ENCODE data around the gene TRPV4.
"Not testable (repeated sequence)": the region's sequence is repeated elsewhere in the genome, so short reads cannot be mapped to it uniquely, and the experiment has no call there.

The TRPV4 gene

GRCh38 chr12:109860977-109861376 lies 27.8 kb upstream of the TRPV4 start:
- TF ChIP-seq CTCF (conservative IDR thresholded peaks at IDR 0.05; ENCODE audit: control insufficient read depth, insufficient read depth, low read depth, low read length): no peak
- H3K4me3 ChIP-seq (ENCODE audit: control insufficient read depth, low read depth, low read length): no peak overlapping the region
- DNase-seq (ENCODE audit: low read depth): no peak

DNA sequence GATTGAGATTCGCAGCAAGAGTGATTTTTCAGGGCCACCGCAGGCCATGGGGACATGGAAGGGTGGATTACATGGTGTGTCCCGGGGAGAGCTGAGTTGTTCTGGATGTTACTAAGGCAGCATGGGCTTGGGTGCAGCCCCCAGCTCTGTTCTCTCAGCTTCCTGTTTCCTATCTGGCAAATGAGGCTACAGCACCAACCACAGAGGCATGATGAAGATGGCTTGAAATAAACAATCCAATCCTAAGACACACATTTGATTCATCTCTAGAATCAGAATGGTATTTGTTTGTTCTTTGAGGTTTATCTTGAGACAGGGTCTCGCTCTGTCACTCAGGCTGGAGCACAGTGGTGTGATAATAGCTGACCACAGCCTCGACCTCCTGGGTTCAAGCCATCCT lies 25.6 kb upstream of the TRPV4 start:
- no peak overlapping the region for H3K4me3 ChIP-seq (ENCODE audit: control insufficient read depth, low read depth, low read length)
- DNase-seq (ENCODE audit: low read depth): no peak
- no peak for TF ChIP-seq CTCF (conservative IDR thresholded peaks at IDR 0.05; ENCODE audit: control insufficient read depth, insufficient read depth, low read depth, low read length)

DNA sequence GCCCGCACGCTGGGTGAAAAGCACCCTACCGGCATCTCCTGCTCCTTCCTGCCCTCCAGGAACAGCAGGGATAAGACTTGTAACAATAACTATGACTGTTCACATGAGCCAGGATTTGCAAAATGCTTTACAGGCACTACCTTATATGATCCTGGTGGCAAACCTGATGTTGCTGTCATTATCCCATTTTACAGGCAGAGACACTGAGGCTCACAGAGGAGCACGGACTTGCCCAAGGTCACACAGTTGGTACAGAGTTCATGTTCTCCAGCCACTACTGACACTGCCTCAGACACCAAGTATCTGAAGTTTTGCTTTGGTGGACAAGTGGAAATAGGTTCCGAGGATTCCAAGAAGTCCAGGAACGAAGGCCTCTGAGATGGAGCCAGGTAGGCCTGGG lies 24.5 kb upstream of the TRPV4 start:
- no peak overlapping the region for H3K4me3 ChIP-seq (ENCODE audit: control insufficient read depth, low read depth, low read length)
- no peak for TF ChIP-seq CTCF (conservative IDR thresholded peaks at IDR 0.05; ENCODE audit: control insufficient read depth, insufficient read depth, low read depth, low read length)
- DNase-seq (ENCODE audit: low read depth): no peak

- DNase-seq (ENCODE audit: low read depth): no peak
- no peak overlapping the region for H3K4me3 ChIP-seq (ENCODE audit: control insufficient read depth, low read depth, low read length)
- TF ChIP-seq CTCF (conservative IDR thresholded peaks at IDR 0.05; ENCODE audit: control insufficient read depth, insufficient read depth, low read depth, low read length): no peak
These were observed 22.2 kb upstream of the TRPV4 start for GRCh38 chr12:109855377-109855776.

- H3K4me3 ChIP-seq (ENCODE audit: control insufficient read depth, low read depth, low read length); DNase-seq (ENCODE audit: low read depth): not testable (repeated sequence)
These were observed 17.3 kb upstream of the TRPV4 start for GRCh38 chr12:109850518-109850917.

GRCh38 chr12:109847142-109847735 lies 14.0 kb upstream of the TRPV4 start:
- H3K4me3 ChIP-seq (ENCODE audit: control insufficient read depth, low read depth, low read length): no peak overlapping the region
- DNase-seq (ENCODE audit: low read depth): no peak
- TF ChIP-seq CTCF (conservative IDR thresholded peaks at IDR 0.05; ENCODE audit: control insufficient read depth, insufficient read depth, low read depth, low read length): no peak

DNA sequence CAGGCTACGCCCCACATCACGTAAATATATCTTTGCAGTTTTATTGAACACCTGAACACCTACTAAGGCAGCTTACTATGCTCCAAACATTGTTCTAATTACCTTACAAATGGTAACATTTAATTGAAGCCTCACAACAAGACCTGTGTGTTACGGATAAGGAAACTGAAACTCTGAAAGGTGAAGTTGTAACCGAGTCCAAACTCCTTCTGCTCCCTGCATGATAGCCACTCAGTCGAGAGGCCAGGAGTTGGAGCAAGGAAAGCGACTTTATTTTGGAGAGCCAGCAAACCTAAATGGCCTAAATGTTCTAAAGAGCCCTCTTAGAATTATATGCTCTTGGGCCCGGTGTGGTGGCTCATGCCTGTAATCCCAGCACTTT lies 12.6 kb upstream of the TRPV4 start:
- H3K4me3 ChIP-seq (ENCODE audit: control insufficient read depth, low read depth, low read length): no peak overlapping the region
- TF ChIP-seq CTCF (conservative IDR thresholded peaks at IDR 0.05; ENCODE audit: control insufficient read depth, insufficient read depth, low read depth, low read length): no peak
- no peak for DNase-seq (ENCODE audit: low read depth)
